ENCODE data around the gene RNF208. TPM values are rescaled to one million over a fixed set of nuclear protein-coding genes. Genes with fewer than 3 reads are reported as not detected.

The RNF208 gene
- total RNA-seq, 1 donor from 2014 or later = 5.8 TPM

DNA sequence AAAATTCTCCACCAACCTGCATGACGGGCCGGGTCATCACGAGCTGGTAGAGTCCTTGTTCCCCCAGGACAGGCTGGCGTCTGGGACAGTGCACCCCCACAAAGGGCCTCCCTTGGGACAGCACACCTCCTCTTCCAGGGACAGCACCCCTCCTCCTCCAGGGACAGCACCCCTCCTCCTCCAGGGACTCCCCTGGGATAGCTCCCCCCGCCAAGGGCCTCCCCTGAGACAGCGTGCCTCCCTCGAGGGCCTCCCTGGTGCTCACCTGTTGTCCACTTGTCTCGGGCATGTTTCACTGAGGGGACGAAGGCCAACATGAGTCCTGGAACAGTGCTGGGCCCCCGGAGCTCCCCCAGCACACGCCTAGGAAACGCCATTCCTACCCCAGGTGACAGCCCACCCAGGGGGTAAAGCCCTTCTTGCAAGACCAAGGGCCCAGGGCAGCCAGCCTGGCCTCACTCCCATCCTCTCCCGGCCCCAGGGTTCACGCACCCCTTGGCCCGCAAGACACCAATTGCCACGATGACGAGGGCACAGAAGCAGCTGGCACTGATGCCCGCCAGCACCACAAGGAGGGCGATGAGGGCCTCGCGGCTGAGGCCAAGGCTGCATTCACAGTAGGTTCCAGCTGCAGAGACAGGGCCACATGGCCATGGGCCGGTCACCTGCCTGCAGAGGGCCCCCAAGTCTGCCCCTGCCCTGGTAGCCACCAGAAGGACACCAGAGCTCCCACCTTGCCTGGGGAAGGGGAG is 50.7 kb downstream of the RNF208 start:
- H3K27ac ChIP-seq = no peak overlapping the region
- intact Hi-C loops (cut with DNase I) = no loop called here

GRCh38 chr9:137170486-137171148 is 51.4 kb downstream of the RNF208 start:
- no peak for TF ChIP-seq CTCF (IDR thresholded peaks at IDR 0.05)
- Histone ChIP-seq H3K9me3 (no peaks in the 10 kb centered on the region), H3K4me3 (no peak overlapping the region), H3K27ac (no peak overlapping the region), H3K27me3 (ENCODE audit: low read depth) (peaks cover 64% of the 10 kb centered on the region), H3K36me3 (no peaks in the 10 kb centered on the region), H3K4me1 (peaks cover 30% of the 10 kb centered on the region)
- no peak for ATAC-seq
- DNase-seq = no peak
- intact Hi-C loops (cut with DNase I) = no loop called here

More for the DNA sequence above, 50.7 kb downstream of the RNF208 start:
- H3K4me1 ChIP-seq = peaks cover 30% of the 10 kb centered on the region
- H3K9me3 ChIP-seq = no peaks in the 10 kb centered on the region
- TF ChIP-seq CTCF (IDR thresholded peaks at IDR 0.05) = no peak
- H3K36me3 ChIP-seq = no peaks in the 10 kb centered on the region
- DNase-seq (no peak), ATAC-seq (no peak)
- H3K27me3 ChIP-seq (ENCODE audit: low read depth) = peaks cover 57% of the 10 kb centered on the region
- H3K4me3 ChIP-seq = no peak overlapping the region

Other genes starting within 250 kb of the RNF208 start
- 225 TPM for gene PTGDS, start 244.7 kb downstream of the RNF208 start, total RNA-seq
- 1.9 TPM for gene LCNL1, start 239.2 kb downstream of the RNF208 start, total RNA-seq
- 45.1 TPM for gene PAXX, start 229.8 kb downstream of the RNF208 start, total RNA-seq
- 49.3 TPM for gene CLIC3, start 225.7 kb downstream of the RNF208 start, total RNA-seq
- 45.0 TPM for gene ABCA2, start 194.0 kb downstream of the RNF208 start, total RNA-seq
- 1.1 TPM for gene FUT7, start 190.2 kb downstream of the RNF208 start, total RNA-seq
- 124 TPM for gene NPDC1, start 176.1 kb downstream of the RNF208 start, total RNA-seq
- 0.62 TPM for gene ENTPD2, start 168.2 kb downstream of the RNF208 start, total RNA-seq
- 0.86 TPM for gene SAPCD2, start 151.7 kb downstream of the RNF208 start, total RNA-seq
- gene UAP1L1, start 144.7 kb downstream of the RNF208 start, total RNA-seq = 29.7 TPM
- 41.9 TPM for gene MAN1B1, start 135.3 kb downstream of the RNF208 start, total RNA-seq
- 190 TPM for gene DPP7, start 107.5 kb downstream of the RNF208 start, total RNA-seq
- 0.92 TPM for gene GRIN1, start 83.1 kb downstream of the RNF208 start, total RNA-seq
- 1.0 TPM for gene LRRC26, start 52.2 kb downstream of the RNF208 start, total RNA-seq
- not detected for gene TMEM210, start 50.2 kb downstream of the RNF208 start, total RNA-seq
- 58.2 TPM for gene ANAPC2, start 33.7 kb downstream of the RNF208 start, total RNA-seq
- gene SSNA1, start 33.6 kb downstream of the RNF208 start, total RNA-seq = 57.6 TPM
- gene TPRN, start 21.5 kb downstream of the RNF208 start, total RNA-seq = 17.8 TPM
- gene TMEM203, start 16.6 kb downstream of the RNF208 start, total RNA-seq = 26.6 TPM
- 15.6 TPM for gene NDOR1, start 16.5 kb downstream of the RNF208 start, total RNA-seq
- 0.59 TPM for gene CYSRT1, start 2.9 kb upstream of the RNF208 start, total RNA-seq
- 0.21 TPM for gene RNF224, start 5.3 kb upstream of the RNF208 start, total RNA-seq
- not detected for gene SLC34A3, start 8.7 kb upstream of the RNF208 start, total RNA-seq
- 208 TPM for gene TUBB4B, start 19.0 kb upstream of the RNF208 start, total RNA-seq
- 0.38 TPM for gene STPG3, start 29.0 kb upstream of the RNF208 start, total RNA-seq
- 44.7 TPM for gene NELFB, start 33.1 kb upstream of the RNF208 start, total RNA-seq
- 27.2 TPM for gene TOR4A, start 55.5 kb upstream of the RNF208 start, total RNA-seq
- 6.5 TPM for gene NRARP, start 80.0 kb upstream of the RNF208 start, total RNA-seq
- 25.2 TPM for gene EXD3, start 200.9 kb upstream of the RNF208 start, total RNA-seq
- gene NOXA1, start 201.2 kb upstream of the RNF208 start, total RNA-seq = 6.9 TPM
- 0.15 TPM for gene ENTPD8, start 219.1 kb upstream of the RNF208 start, total RNA-seq
- 20.7 TPM for gene NSMF, start 237.1 kb upstream of the RNF208 start, total RNA-seq

Measured in lower lobe of right lung (tissue), 2 donors.